Measurements from ENCODE around the gene NOS1AP.

NOS1AP gene

DNA sequence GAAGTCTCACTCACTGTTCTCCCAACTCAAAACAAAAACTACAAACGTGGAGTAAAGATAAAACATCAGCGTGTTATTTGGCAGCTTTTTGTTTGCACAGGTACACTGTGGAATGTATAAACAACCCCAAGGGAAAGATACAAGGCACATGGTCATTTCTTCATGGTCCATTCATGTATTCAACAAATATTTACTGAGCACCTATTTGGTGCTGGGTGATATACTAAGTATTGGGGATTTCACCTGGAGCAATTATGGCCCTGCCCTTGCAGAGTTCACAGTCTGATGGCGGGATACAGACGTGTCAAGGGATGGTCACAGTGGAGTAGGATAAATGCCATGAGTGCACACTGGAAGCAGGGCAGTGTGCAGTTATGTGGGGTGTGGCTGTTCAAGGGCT lies 171.1 kb downstream of the NOS1AP start:
- DNase-seq (ENCODE audit: low read depth in 1 of 2, low spot score in 1 of 2): no peak

GRCh38 chr1:162242804-162243203 lies 173.3 kb downstream of the NOS1AP start:
- no peak for DNase-seq (ENCODE audit: low read depth in 1 of 2, low spot score in 1 of 2)

DNA sequence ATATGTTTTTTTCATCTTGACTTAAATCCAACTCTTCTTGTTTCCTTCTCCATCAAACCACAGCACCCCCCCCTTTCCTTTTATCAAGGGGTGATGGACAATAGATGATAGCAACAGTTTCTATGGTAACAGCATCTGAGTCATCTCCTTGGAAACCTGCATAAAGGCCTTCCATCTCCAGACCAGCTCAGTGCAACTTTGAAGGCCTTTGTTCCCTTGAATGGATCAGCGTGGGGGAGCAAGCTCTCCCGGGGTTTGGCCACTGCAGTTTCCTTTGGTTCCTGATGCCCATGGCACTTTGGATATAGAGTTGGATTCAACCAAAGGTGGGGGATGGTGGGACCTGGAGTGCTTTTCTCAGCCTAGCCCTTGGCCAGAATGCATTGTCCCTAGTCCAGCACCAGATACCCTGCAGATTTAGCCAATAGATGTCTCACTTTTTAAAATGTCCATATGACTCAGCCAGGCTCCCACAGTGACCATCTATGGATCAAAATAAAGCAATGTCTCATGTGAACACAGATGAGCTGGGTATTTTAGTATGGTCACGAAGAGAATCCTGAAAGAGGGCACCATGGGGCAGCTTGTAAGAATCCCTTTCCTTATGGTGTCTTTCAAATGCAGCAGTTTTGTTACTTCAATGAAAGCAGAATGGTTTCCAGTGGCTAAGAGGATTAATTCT lies 179.5 kb downstream of the NOS1AP start:
- no peak for DNase-seq (ENCODE audit: low read depth in 1 of 2, low spot score in 1 of 2)

DNA sequence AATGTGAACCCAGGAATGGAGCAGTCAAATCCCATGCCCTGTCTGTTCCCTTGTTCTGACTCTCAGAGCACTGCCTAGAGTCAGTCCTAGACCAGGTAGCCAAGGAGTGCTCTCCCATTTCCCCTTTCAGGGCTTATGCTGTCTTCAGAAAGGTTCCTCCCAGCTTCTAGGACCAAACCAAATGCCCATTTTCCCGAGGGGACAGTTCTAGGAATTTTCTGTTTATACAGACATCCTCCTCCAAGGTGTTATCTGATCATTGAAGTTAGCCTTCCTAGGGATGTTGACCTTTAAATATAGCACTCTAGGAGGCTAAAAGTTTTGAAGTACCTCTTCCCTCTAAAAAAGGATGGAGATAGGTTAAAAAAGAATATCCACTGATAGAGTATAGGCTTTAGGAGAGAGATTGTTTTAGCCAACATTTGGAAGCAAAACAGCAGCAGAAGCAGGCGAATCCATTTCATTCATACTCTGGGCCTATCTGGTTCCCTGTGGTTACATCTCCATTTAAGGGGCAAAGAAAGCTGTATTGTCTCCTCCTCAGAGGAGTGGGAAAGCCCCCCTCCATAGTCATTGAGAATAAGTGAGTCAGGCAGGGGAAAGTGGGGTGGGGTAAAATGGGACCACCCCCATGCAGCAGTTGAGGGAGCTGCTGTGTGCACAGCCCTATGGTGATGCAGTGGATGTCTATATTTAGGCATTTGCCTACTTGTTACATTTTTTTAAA lies 180.7 kb downstream of the NOS1AP start:
- DNase-seq (ENCODE audit: low read depth in 1 of 2, low spot score in 1 of 2): no peak

DNA sequence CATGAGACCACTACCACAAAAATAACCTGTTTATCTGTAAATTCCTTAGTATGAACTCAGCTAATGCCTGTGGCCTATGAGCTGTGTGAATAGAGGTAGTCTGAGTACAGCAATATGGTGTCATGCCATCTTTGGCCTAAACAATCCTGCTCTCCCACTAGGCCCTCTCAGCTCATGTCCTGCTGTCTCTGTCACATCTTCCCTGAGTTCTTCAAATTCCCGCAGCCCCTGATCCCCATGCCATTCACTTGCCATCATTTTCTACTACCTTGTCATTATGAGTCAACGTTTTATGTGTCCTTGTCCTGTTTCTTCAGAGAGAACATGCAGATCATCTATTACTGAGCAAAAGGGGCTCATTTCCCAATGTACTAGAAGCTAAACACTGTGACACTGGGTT lies 181.6 kb downstream of the NOS1AP start:
- DNase-seq (ENCODE audit: low read depth in 1 of 2, low spot score in 1 of 2): no peak

- DNase-seq (ENCODE audit: low read depth in 1 of 2, low spot score in 1 of 2): no peak
Measured at GRCh38 chr1:162252214-162252613, 182.7 kb downstream of the NOS1AP start.

DNA sequence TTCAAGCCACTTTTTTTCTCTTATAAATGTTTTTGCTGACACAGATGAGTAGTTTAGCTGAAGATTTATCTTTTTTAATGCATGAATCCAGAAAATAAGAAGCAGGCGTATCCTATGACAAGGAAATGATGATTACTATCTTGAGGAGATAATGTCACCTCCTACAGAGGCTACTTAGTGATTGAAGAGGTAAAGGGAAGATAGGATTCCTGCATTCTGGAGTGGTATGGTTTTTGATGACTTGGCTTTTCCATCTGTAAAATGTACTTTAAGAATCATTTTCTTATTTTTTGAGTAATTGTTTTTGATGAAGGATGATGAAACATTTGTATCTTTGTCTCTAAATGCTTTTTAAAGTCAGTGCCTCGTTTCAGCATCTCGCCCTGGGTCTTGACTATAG lies 184.3 kb downstream of the NOS1AP start:
- DNase-seq (ENCODE audit: low read depth in 1 of 2, low spot score in 1 of 2): no peak

DNA sequence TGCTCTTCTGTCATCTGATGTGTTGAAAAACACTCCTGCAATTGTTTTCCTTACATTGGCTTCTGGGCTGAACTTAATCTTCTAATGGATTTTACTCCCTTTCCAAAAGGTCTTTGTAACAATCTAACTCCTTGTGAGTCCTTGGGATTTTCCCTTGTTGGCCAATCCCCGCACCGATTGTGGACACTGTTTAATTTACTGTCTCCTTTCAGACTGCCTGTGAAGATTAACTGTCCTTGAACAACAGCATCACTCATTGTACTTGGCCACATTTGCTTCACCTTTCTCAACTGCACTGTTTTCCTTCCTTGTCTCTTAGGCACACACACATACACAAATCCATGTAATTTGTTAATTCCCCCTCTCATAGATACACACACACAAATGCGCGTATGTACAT lies 186.8 kb downstream of the NOS1AP start:
- no peak for DNase-seq (ENCODE audit: low read depth in 1 of 2, low spot score in 1 of 2)

DNA sequence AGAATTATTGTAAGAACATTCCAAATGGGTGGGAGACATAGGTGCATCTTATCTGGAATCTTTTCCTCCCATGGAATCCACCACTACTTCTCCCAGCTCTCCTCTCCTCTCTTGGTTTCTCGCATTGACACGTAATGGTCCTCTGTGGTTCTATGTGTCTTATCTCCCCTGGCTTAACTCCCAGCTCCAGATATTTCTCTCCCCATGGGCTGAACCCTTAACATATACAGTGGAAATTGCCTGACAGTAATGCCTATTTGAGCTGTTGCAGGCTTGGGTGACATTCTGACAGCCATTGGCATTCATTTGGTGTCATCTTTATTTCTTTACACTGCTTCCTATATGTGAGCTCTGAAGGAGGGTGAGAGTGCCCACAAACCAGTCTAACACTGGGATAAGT lies 188.9 kb downstream of the NOS1AP start:
- no peak for DNase-seq (ENCODE audit: low read depth in 1 of 2, low spot score in 1 of 2)

DNA sequence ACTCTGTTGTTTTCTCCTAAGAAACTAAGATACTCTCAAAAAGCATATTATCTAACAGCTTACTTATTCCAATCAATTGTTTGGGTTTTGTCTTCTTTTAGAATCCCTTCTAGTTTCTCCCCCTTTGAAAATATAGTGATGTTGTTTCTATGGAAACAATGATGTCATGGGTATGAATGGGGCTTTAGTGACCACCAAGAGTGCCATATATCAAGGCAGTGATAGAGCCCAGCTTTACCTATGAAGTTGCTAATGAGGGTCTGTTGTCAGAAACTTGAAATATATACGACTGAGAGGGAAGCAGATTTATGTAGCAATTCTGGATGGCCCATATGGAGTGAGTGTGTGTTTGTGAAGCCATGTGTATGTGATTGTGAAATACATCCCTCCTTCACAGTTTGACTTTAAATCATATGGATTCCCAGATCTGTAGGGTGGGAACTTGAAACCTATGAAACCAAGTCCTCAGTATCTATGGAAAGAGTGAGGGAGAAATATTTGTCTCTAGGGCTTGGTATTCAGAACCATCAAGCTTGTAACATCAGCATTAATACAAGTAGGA lies 190.5 kb downstream of the NOS1AP start:
- no peak for DNase-seq (ENCODE audit: low read depth in 1 of 2, low spot score in 1 of 2)

DNA sequence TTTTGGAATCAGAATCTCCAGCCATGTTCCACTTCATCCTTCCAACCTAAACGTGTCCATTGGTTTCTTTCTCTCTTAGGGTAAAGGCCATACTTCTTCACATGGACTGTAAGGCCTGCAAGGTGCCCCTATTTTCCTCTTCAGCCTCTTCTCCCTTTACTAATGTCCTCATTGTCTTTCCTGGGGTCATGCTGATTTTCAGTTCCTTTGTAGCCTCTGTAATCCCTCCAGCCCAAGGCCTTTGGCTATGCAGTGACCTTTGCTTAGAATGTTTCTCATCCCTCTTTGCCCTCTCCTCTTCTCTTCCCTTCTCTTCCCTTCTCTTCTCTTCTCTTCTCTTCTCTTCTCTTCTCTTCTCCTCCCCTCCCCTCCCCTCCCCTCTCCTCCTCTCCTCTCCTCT lies 194.6 kb downstream of the NOS1AP start:
- DNase-seq (ENCODE audit: low read depth in 1 of 2, low spot score in 1 of 2): no peak

- no peak for DNase-seq (ENCODE audit: low read depth in 1 of 2, low spot score in 1 of 2)
Measured at GRCh38 chr1:162265983-162266382, 196.5 kb downstream of the NOS1AP start.

GRCh38 chr1:162270016-162270770 lies 200.7 kb downstream of the NOS1AP start:
- DNase-seq (ENCODE audit: low read depth in 1 of 2, low spot score in 1 of 2): no peak

DNA sequence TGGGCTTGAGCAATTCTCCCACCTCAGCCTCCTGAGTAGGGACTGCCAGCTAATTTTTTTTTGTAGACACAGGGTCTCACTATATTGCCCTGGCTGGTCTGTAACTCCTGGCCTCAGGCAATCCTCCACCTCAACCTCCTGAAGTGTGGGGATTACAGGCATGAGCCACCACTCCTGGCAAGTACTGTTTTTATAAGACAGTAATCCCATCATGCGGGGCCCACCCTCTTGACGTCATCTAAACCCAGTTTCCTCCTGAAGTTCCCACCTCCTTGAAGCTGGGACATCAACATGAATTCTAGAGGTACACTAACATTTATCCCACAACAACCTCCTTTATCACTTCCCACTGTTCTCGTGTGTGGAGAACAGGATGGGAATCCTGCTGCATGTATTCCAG lies 202.5 kb downstream of the NOS1AP start:
- no peak for DNase-seq (ENCODE audit: low read depth in 1 of 2, low spot score in 1 of 2)

DNA sequence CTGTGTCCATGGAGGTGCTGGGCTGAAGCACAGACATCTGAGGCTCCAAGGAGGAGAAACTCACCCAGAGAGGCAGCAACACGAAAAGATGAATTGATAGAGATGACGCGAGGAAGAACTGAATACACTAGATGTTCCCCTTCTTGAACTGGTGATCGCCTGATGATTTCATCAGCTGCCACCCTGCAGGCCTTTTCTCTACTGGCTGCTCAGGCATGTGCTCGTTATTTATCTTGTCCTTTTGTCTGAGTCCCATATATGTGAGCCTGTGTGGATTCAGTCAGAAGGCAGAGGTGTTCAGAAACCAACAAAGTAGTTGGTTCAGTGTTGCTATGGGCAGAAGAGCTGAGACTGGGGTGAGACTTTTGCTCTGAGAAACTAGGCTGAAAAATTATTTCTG lies 202.9 kb downstream of the NOS1AP start:
- DNase-seq (ENCODE audit: low read depth in 1 of 2, low spot score in 1 of 2): no peak

GRCh38 chr1:162275622-162276175 lies 206.2 kb downstream of the NOS1AP start:
- DNase-seq (ENCODE audit: low read depth in 1 of 2, low spot score in 1 of 2): no peak

GRCh38 chr1:162276493-162276892 lies 207.0 kb downstream of the NOS1AP start:
- DNase-seq (ENCODE audit: low read depth in 1 of 2, low spot score in 1 of 2): no peak

DNA sequence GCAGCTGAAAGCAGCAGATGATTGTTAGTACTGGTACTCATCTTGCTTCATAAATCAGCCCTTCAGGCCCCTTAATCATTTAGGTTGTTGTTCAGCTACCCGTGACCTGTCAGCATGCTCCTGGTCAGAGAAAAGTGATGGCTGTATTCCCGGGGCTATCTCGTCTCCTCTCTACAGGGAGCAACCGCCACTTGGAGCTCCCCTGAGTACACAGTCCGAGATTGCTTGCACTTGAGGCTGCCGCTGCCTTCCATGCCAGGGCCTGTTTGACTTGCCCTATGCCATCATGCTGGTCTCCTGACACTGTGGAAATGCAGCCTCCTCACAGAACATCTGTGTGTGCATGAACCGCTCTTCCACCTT lies 209.6 kb downstream of the NOS1AP start:
- DNase-seq (ENCODE audit: low read depth in 1 of 2, low spot score in 1 of 2): no peak

DNA sequence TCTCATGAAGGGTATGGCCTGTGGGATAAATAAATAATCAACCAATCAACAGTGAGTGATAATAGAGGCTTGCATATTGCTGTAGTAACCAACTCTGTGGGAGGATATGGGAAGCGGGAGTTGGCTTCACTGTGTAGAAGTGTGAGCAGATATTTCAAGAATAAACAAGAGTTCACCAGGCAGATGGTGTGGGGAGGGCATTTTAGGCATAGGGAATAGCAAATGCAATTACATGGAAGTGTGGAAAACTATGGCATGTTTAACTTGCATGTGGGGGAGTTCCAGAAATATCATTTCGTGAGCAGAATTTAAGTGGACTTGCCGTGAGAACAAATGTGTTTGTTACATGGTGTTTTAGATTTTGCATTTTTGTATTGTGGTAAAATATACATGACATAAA lies 211.9 kb downstream of the NOS1AP start:
- DNase-seq (ENCODE audit: low read depth in 1 of 2, low spot score in 1 of 2): no peak

- no peak for DNase-seq (ENCODE audit: low read depth in 1 of 2, low spot score in 1 of 2)
Measured at GRCh38 chr1:162283657-162284056, 214.2 kb downstream of the NOS1AP start.

GRCh38 chr1:162284206-162284955 lies 214.9 kb downstream of the NOS1AP start:
- DNase-seq (ENCODE audit: low read depth in 1 of 2, low spot score in 1 of 2): no peak
